GM10266 (cell line): ENCODE results near the gene ARL2.

Source experiments
- DNase-seq: peaks from one replicate; pipeline ENCODE4 v3.0.0; 2012; ENCODE audit errors: extremely low spot score
- TF ChIP-seq, protein P1 (sequence below): IDR thresholded peaks from 2 replicates; pipeline ENCODE4 v1.5.1; 2012; ENCODE audit warnings: mild to moderate bottlenecking, low read depth; ENCODE audit not compliant: control insufficient read depth, insufficient read depth; ENCODE audit errors: missing control alignments

ARL2 gene

DNA sequence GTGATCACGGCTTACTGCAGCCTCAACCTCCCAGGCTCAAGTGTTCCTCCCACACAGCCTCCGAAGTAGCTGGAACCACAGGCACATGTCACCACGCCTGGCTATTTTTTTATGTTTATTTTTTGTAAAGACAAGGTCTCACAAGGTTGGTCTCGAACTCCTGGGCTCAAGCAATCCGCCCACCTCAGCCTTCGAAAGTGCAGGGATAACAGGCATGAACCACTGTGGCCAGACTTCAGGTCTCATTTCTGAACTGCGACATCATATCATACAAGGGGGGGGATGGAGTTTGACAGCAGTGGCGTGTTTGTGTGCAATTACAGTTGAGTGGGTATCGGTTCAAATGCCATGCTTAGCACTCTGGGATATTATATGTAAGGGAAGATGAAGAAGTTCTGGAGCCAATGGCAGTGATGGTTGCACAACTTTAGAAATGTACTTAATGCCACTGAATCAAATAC lies 37.5 kb downstream of the ARL2 start:
- TF ChIP-seq, protein P1, sequence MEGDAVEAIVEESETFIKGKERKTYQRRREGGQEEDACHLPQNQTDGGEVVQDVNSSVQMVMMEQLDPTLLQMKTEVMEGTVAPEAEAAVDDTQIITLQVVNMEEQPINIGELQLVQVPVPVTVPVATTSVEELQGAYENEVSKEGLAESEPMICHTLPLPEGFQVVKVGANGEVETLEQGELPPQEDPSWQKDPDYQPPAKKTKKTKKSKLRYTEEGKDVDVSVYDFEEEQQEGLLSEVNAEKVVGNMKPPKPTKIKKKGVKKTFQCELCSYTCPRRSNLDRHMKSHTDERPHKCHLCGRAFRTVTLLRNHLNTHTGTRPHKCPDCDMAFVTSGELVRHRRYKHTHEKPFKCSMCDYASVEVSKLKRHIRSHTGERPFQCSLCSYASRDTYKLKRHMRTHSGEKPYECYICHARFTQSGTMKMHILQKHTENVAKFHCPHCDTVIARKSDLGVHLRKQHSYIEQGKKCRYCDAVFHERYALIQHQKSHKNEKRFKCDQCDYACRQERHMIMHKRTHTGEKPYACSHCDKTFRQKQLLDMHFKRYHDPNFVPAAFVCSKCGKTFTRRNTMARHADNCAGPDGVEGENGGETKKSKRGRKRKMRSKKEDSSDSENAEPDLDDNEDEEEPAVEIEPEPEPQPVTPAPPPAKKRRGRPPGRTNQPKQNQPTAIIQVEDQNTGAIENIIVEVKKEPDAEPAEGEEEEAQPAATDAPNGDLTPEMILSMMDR = no peak
- no peak for DNase-seq

DNA sequence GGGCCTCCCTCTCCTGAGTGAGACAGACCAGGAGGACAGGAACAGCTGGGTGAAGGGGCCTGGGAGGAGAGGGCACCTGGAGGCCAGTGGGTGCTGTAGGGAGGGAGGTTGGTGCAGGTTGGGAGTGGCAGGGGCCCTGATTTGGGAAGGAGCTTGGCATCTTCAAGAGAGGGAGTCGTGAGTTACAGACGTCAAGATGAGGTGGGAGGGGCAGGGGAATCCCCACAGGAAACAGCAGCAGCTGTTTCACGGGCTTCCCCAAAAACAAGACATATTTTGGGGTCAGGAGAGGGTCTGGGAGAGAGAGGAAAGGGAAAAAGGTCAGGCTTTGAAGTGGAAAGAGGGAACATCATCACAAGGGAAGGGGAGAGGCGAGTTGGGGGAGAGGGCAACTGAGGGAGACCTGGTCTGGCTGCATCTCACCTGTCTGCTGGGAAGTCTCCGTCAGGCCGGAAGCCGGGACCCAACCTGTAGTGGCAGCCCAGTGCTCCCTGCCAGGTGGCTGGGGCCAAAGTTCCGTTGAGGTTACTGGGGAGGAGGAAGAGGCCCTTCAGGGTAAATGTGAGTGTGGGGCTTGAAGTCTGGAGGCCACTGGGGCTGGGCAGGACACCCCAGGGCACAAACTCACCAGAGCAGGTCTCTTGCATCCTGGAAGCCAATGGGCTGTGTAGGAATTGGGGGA lies 40.0 kb downstream of the ARL2 start:
- TF ChIP-seq, protein P1 = no peak
- DNase-seq = no peak

DNA sequence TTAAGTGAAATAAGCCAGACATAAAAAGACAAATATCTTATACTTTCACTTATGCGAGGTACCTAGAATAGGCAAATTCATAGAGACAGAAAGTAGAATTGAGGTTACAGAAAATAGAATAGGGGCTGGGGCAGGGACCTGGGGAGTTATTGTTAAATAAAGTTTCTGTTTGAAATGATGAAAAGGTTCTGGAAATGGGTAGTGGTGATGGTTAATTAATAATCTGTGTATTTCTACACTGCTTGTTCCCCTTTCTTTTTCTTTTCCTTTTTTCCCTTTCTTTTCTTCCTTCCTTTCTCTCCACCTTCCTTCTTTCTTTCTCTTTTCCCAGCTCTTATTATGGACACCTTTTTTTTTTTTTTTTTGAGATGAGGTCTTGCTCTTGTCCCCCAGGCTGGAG lies 41.6 kb downstream of the ARL2 start:
- TF ChIP-seq, protein P1 = no peak
- no peak for DNase-seq

DNA sequence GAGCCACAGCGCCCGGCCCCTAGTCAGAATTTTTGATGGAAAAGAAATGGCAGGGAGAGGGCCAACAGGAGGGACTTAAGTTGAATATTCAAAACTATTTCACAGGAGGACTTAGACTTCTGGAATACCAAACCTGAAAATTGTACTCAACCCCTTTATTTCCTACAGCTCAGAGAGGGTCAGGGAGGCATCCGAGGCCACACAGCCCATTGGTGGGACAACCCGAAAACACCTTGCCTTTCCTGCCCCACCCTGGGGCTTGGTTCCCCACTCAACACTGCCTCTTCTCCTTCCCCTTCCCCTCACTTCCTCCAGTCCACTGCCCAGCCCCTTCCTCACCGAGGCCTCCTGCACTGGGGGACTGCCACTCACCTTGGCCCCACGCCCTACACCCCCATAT lies 43.0 kb downstream of the ARL2 start:
- no peak for DNase-seq
- TF ChIP-seq, protein P1 = no peak

DNA sequence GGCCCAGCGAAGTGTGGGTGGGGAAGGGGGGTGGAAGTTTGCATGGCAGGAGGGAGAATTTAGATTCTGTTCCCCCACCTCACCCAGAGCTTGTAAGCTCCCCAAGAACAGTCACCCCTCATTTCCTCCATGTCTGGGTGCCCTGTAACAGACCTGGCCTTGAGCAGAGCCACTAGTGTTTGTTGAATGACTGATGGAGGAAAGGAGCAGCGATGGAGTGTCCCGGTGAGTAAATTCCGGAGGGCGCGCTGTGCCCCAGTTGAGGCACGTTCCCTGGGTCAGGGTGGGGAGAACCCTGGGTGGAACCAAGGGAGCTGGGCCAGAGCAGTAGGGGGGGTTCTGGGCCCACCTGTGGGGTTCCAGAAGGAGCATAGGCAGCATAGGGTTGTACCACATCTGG lies 43.6 kb downstream of the ARL2 start:
- TF ChIP-seq, protein P1 = no peak
- no peak for DNase-seq

DNA sequence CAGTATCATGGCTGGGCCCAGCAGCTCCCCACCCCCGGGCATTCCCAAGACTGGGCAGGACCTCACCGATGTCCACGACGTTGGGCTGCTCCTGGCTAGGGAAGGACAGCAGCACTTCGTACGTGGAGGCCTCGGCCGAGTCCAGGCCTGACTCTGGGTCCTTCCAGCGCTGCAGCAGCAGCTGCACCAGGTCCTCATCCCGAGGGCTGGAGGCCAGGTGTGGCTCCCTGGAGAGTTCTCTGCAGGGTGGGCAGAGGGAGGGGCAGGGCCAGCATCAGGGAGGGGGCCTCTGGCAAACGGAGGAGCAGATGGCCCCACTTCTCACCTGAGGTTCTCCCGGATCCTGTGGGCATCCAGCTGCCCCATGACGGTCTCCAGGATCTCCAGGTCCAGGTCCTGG lies 44.1 kb downstream of the ARL2 start:
- TF ChIP-seq, protein P1 = no peak
- DNase-seq = no peak

DNA sequence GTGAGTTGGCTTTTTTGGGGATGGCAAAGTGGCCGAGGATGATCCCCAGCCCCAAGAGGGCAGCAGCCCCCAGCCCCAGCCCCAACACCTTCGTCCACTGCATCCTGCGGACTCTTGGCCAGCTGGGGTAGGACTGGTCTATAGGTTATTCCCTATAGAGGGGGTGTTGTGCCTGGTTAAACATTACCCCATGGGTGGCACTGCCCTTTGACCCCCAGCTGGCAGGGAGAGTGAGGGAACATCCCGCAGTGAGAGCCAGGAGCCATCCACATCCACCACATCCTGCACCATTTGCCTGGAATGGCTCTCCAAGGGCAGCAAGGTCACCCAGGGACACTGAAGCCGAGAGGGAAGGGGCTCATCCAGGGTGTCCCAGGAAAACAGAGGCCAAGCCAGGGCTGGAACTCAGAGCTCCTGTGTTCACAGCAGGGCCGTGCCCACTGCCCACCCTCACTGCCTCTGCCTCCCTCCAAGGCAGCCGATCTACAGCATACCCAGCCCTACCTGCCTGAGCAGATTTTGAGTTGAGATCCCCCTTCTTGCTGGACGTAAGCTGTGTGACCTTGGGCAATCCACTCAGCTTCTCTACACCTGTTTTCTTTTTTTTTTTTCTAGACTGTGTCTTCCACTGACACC lies 44.6 kb downstream of the ARL2 start, which contains the start of gene NAALADL1:
NAALADL1 (minus strand) TSS at position 135 of the 636 bp plus-strand sequence; CDS start at position 103, 32 bp downstream.
- DNase-seq = no peak
- TF ChIP-seq, protein P1 = no peak
